HepG2 (cell line): ENCODE measurements around the gene CHST11. TPM values are rescaled to one million over a fixed set of nuclear protein-coding genes. Genes with fewer than 3 reads are reported as not detected.

Experiments
- ATAC-seq: fragments of 200-7000 bp; cut with Tn5 transposase; 3 replicates; pipeline ENCODE4 v1.9.1; 2020; ENCODE audit warnings: mild to moderate bottlenecking, moderate library complexity
- BruUV-seq: library from RNA; stranded (reverse); fragments of 400-500 nt; replicated peaks from 2 replicates; lab custom pipeline; 2021; lab: Mats Ljungman, UMichigan
- CTCF ChIA-PET: fragments of 300-600 bp; formaldehyde crosslinking; extraction: SDS; loops from one replicate; lab custom pipeline; 2021; ENCODE audit warnings: low total read pairs, inconsistent platforms, low intra/inter-chr PET ratio; lab: Yijun Ruan, JAX
- POLR2A ChIA-PET: fragments of 350-600 bp; sonication (Branson Sonifier 250); formaldehyde crosslinking; loops from one replicate; lab custom pipeline; 2020; ENCODE audit warnings: antibody characterized with exemption, inconsistent platforms; lab: Yijun Ruan, JAX
- DNase-seq: peaks from one replicate; pipeline ENCODE4 v3.0.0-alpha.2; 2015; ENCODE audit warnings: low spot score
- FAIRE-seq: peaks from 3 replicates; lab custom pipeline; 2011; peaks lifted over from hg19 to GRCh38; lab: Jason Lieb, UNC
- H2AFZ ChIP-seq: one replicate; pipeline ENCODE4 v1.6.1; 2011; ENCODE audit warnings: low read length, inconsistent platforms
- H3K27ac ChIP-seq: fragments of 300-600 bp; 3 replicates; pipeline ENCODE4 v1.8.0; 2011; ENCODE audit warnings: mixed run types, mild to moderate bottlenecking, mixed read lengths, low read length, inconsistent platforms; ENCODE audit not compliant: insufficient read depth; ENCODE audit errors: extremely low read length
- H3K27me3 ChIP-seq, 2 experiments: fragments of 200-600 bp in 1 of 2; 2 replicates in 1 of 2; 3 replicates in 1 of 2; pipeline versions ENCODE4 v1.6.0 to v1.8.0; 2011; ENCODE audit warnings: low read length in 2 of 2, mild to moderate bottlenecking in 2 of 2, moderate library complexity in 2 of 2, inconsistent platforms in 1 of 2; ENCODE audit not compliant: insufficient read depth in 2 of 2, control insufficient read depth in 1 of 2
- H3K36me3 ChIP-seq, 2 experiments: fragments of 200-600 bp in 1 of 2; replicated peaks in 1 of 2; 2 replicates in 1 of 2; 3 replicates in 1 of 2; pipeline versions ENCODE4 v1.5.1 to v1.8.0; 2011; ENCODE audit warnings: low read length in 2 of 2, inconsistent platforms in 1 of 2; ENCODE audit not compliant: insufficient read depth in 2 of 2, control insufficient read depth in 1 of 2
- H3K4me1 ChIP-seq: 2 replicates; pipeline ENCODE4 v1.5.1; 2012; ENCODE audit warnings: low read length, inconsistent platforms; ENCODE audit not compliant: insufficient read depth
- H3K4me2 ChIP-seq: 2 replicates; pipeline ENCODE4 v1.6.0; 2011; ENCODE audit warnings: low read depth, low read length, inconsistent platforms
- H3K4me3 ChIP-seq, 3 experiments: fragments of 200-600 bp in 1 of 3; sonication (generic), shearing (Covaris generic) in 1 of 3; replicated peaks in 1 of 3; 2 replicates each; pipeline ENCODE4 v1.5.1; 2011 to 2016; ENCODE audit warnings: low read length in 3 of 3, inconsistent platforms in 2 of 3, low read depth in 2 of 3, mild to moderate bottlenecking in 2 of 3, control low read depth in 1 of 3, mixed read lengths in 1 of 3; ENCODE audit not compliant: insufficient read depth in 1 of 3
- H3K79me2 ChIP-seq: one replicate; pipeline ENCODE4 v1.6.1; 2011; ENCODE audit warnings: low read length, inconsistent platforms; ENCODE audit not compliant: insufficient read depth
- H3K9ac ChIP-seq: 2 replicates; pipeline ENCODE4 v1.6.0; 2011; ENCODE audit warnings: mild to moderate bottlenecking, low read depth, low read length, inconsistent platforms; ENCODE audit not compliant: insufficient read depth
- H3K9me3 ChIP-seq: 2 replicates; pipeline ENCODE4 v1.5.1; 2012; ENCODE audit warnings: mild to moderate bottlenecking, low read length
- H4K20me1 ChIP-seq: 2 replicates; pipeline ENCODE4 v1.6.0; 2011; ENCODE audit warnings: inconsistent platforms, mild to moderate bottlenecking, low read length, moderate library complexity; ENCODE audit not compliant: insufficient read depth
- BRCA1 ChIP-seq: sonication (generic); formaldehyde crosslinking; IDR thresholded peaks from 2 replicates; pipeline ENCODE4 v1.4.0; 2020; ENCODE audit warnings: missing genetic modification reagents
- DMAP1 ChIP-seq: IDR thresholded peaks from 2 replicates; pipeline ENCODE4 v1.6.1; 2016
- KDM1A ChIP-seq: IDR thresholded peaks from 2 replicates; pipeline ENCODE4 v1.6.1; 2016; ENCODE audit warnings: missing compliant biosample characterization
- KDM2A ChIP-seq: sonication (generic); formaldehyde crosslinking; IDR thresholded peaks from 2 replicates; pipeline ENCODE4 v1.4.0; 2020; ENCODE audit warnings: low read depth, missing genetic modification reagents, borderline replicate concordance
- MAFF ChIP-seq: IDR thresholded peaks from 2 replicates; pipeline ENCODE4 v1.6.1; 2011; ENCODE audit warnings: low read depth, low read length, improper control_type of control experiment
- NBN ChIP-seq: fragments of 450-650 bp; conservative IDR thresholded peaks from 2 replicates; pipeline ENCODE4 v1.6.1; 2017
- NCOR1 ChIP-seq: fragments of 200-600 bp; sonication (generic); IDR thresholded peaks from 2 replicates; pipeline ENCODE4 v1.7.0; 2017; ENCODE audit warnings: antibody characterized with exemption, low read length, borderline replicate concordance
- RBM22 ChIP-seq: fragments of 200-400 bp; formaldehyde crosslinking; optimal IDR thresholded peaks from 2 replicates; pipeline ENCODE3; 2017; ENCODE audit warnings: mild to moderate bottlenecking, low read length, moderate library complexity
- SMAD9 ChIP-seq: sonication (generic); formaldehyde crosslinking; IDR thresholded peaks from 2 replicates; pipeline ENCODE4 v1.5.1; 2020; ENCODE audit warnings: mild to moderate bottlenecking, missing genetic modification reagents
- TBX3 ChIP-seq: fragments of 450-650 bp; IDR thresholded peaks from 2 replicates; pipeline ENCODE4 v1.6.1; 2017; ENCODE audit warnings: antibody characterized with exemption, mild to moderate bottlenecking, inconsistent platforms, borderline replicate concordance
- TRIM24 ChIP-seq: sonication (generic); formaldehyde crosslinking; IDR thresholded peaks from 2 replicates; pipeline ENCODE4 v1.8.0; 2022; ENCODE audit warnings: mild to moderate bottlenecking, missing genetic modification reagents
- TSC22D2 ChIP-seq: sonication (generic); formaldehyde crosslinking; IDR thresholded peaks from 2 replicates; pipeline ENCODE4 v1.5.1; 2020; ENCODE audit warnings: missing genetic modification reagents, mild to moderate bottlenecking, borderline replicate concordance
- ZFX ChIP-seq: sonication (generic); formaldehyde crosslinking; IDR thresholded peaks from 2 replicates; pipeline ENCODE4 v1.4.0; 2020; ENCODE audit warnings: mild to moderate bottlenecking, low read depth, missing genetic modification reagents, moderate library complexity
- ZNF543 ChIP-seq: sonication (generic); formaldehyde crosslinking; IDR thresholded peaks from 2 replicates; pipeline ENCODE4 v1.4.0; 2020; ENCODE audit warnings: mild to moderate bottlenecking, missing genetic modification reagents
- ZNF670 ChIP-seq: sonication (generic); formaldehyde crosslinking; IDR thresholded peaks from 2 replicates; pipeline ENCODE4 v1.8.0; 2022; ENCODE audit warnings: mild to moderate bottlenecking, missing genetic modification reagents, borderline replicate concordance
- ZSCAN30 ChIP-seq: sonication (generic); formaldehyde crosslinking; IDR thresholded peaks from 2 replicates; pipeline ENCODE4 v1.5.0; 2020; ENCODE audit warnings: mild to moderate bottlenecking, missing genetic modification reagents
- WGBS: methylation state at CpG from one replicate; pipeline ENCODE4 v1.1.6; 2017; ENCODE audit warnings: low lambda C conversion rate; 5-methylcytosine and 5-hydroxymethylcytosine counted together
- in situ Hi-C: cut with HindIII; loops from 2 replicates; pipeline ENCODE4 v1.10.0; 2017; ENCODE audit warnings: low pct_unique_long_range_greater_than_20kb; ENCODE audit not compliant: extremely low pct_ligation_motif_present
- intact Hi-C: fragments of 100-400 bp; cut with micrococcal nuclease; formaldehyde crosslinking; loops from one replicate; pipeline ENCODE4 v1.10.0; 2022; ENCODE audit not compliant: unreplicated experiment
- polyA plus RNA-seq, 8 experiments: library from polyadenylated mRNA; depleted of rRNA in 3 of 8; stranded (reverse) in 7 of 8; unstranded in 1 of 8; fragments of >200 nt; fragmentation: Illumina TruSeq in 4 of 8; extraction: Trizol in 4 of 8; gene quantifications; 2 replicates each; pipeline versions ENCODE4 v1.2.1 to v1.2.3, GENCODE V29; 2011 to 2016; ENCODE audit warnings: low read depth in 4 of 8, missing spikeins in 1 of 8, mixed read lengths in 1 of 8; ENCODE audit not compliant: insufficient read depth in 1 of 8
- total RNA-seq, 5 experiments: library from RNA; depleted of rRNA; stranded (reverse); fragments of >200 nt; fragmentation: Illumina TruSeq; extraction: Trizol; gene quantifications; 2 replicates each; pipeline ENCODE4 v1.2.3, GENCODE V29; 2016; ENCODE audit warnings: low read depth in 1 of 5
- TF ChIP-seq, protein P1 (sequence below): sonication (generic); formaldehyde crosslinking; IDR thresholded peaks from 2 replicates; pipeline ENCODE4 v1.5.1; 2020; ENCODE audit warnings: mild to moderate bottlenecking, missing genetic modification reagents
- TF ChIP-seq, protein P2 (sequence below): sonication (generic); formaldehyde crosslinking; IDR thresholded peaks from 2 replicates; pipeline ENCODE4 v1.4.0; 2020; ENCODE audit warnings: missing genetic modification reagents
- TF ChIP-seq, protein P3 (sequence below): sonication (generic); formaldehyde crosslinking; IDR thresholded peaks from 2 replicates; pipeline ENCODE4 v1.8.1; 2023; ENCODE audit warnings: missing genetic modification reagents, mild to moderate bottlenecking, borderline replicate concordance

The CHST11 gene
- total and polyA plus RNA-seq, 2 of the 13 experiments (the other 11 are each of a cell fraction or from before 2014, with no cell fraction given): 0.15 TPM; not detected in 1

DNA sequence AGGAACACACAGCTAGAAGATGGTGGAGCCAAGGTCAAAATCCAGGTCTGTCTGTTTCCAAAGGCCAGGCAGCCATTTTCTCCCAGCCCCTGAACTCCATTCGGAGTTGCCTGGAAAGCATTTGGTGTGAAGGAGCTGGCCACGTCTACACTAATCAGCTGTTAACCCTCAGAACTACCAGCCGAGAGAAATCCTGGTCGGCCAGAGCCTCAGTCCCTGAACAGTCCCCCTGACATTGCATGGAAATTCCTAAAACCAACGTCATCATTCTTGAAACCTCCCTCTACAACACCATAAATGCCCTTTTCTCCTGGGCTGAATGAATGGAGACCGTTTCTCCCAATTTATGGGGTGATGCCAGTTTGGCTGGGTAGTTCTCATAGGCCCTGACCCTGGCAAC, 255.7 kb downstream of the CHST11 start:
- WGBS: 22% methylated on average over 3 of the region's 6 CpGs
- BruUV-seq: no TSS peak
- ChIA-PET POLR2A (no interaction called here), CTCF (no interaction called here)
- Histone ChIP-seq H3K27me3 (peaks cover 9 to 35% of the 10 kb centered on the region in 2 experiments; a peak in 4 of 5 replicates), H3K27ac (no peak overlapping the region), H3K4me2 (no peak overlapping the region), H3K9me3 (no peaks in the 10 kb centered on the region)
- no peak for FAIRE-seq
- TF ChIP-seq, protein P1, sequence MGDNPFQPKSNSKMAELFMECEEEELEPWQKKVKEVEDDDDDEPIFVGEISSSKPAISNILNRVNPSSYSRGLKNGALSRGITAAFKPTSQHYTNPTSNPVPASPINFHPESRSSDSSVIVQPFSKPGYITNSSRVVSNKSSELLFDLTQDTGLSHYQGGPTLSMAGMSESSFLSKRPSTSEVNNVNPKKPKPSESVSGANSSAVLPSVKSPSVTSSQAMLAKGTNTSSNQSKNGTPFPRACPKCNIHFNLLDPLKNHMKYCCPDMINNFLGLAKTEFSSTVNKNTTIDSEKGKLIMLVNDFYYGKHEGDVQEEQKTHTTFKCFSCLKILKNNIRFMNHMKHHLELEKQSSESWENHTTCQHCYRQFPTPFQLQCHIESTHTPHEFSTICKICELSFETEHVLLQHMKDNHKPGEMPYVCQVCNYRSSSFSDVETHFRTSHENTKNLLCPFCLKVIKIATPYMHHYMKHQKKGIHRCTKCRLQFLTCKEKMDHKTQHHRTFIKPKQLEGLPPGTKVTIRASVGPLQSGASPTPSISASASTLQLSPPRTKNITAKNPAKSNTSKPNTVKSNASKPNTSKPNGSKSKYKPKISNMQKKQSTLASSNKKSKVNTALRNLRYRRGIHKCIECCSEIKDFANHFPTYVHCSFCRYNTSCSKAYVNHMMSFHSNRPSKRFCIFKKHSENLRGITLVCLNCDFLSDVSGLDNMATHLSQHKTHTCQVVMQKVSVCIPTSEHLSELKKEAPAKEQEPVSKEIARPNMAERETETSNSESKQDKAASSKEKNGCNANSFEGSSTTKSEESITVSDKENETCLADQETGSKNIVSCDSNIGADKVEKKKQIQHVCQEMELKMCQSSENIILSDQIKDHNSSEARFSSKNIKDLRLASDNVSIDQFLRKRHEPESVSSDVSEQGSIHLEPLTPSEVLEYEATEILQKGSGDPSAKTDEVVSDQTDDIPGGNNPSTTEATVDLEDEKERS (CRISPR knock-in tag): no peak
- no peak for TF ChIP-seq MAFF
- no peak for TF ChIP-seq TBX3
- TF ChIP-seq BRCA1: no peak
- TF ChIP-seq ZNF670 (CRISPR knock-in tag): no peak
- TF ChIP-seq ZFX (CRISPR knock-in tag): no peak
- no peak for TF ChIP-seq KDM2A (CRISPR knock-in tag)
- TF ChIP-seq TRIM24 (CRISPR knock-in tag): no peak
- TF ChIP-seq ZNF543 (CRISPR knock-in tag): no peak
- no peak for TF ChIP-seq ZSCAN30 (CRISPR knock-in tag)
- TF ChIP-seq, protein P2, sequence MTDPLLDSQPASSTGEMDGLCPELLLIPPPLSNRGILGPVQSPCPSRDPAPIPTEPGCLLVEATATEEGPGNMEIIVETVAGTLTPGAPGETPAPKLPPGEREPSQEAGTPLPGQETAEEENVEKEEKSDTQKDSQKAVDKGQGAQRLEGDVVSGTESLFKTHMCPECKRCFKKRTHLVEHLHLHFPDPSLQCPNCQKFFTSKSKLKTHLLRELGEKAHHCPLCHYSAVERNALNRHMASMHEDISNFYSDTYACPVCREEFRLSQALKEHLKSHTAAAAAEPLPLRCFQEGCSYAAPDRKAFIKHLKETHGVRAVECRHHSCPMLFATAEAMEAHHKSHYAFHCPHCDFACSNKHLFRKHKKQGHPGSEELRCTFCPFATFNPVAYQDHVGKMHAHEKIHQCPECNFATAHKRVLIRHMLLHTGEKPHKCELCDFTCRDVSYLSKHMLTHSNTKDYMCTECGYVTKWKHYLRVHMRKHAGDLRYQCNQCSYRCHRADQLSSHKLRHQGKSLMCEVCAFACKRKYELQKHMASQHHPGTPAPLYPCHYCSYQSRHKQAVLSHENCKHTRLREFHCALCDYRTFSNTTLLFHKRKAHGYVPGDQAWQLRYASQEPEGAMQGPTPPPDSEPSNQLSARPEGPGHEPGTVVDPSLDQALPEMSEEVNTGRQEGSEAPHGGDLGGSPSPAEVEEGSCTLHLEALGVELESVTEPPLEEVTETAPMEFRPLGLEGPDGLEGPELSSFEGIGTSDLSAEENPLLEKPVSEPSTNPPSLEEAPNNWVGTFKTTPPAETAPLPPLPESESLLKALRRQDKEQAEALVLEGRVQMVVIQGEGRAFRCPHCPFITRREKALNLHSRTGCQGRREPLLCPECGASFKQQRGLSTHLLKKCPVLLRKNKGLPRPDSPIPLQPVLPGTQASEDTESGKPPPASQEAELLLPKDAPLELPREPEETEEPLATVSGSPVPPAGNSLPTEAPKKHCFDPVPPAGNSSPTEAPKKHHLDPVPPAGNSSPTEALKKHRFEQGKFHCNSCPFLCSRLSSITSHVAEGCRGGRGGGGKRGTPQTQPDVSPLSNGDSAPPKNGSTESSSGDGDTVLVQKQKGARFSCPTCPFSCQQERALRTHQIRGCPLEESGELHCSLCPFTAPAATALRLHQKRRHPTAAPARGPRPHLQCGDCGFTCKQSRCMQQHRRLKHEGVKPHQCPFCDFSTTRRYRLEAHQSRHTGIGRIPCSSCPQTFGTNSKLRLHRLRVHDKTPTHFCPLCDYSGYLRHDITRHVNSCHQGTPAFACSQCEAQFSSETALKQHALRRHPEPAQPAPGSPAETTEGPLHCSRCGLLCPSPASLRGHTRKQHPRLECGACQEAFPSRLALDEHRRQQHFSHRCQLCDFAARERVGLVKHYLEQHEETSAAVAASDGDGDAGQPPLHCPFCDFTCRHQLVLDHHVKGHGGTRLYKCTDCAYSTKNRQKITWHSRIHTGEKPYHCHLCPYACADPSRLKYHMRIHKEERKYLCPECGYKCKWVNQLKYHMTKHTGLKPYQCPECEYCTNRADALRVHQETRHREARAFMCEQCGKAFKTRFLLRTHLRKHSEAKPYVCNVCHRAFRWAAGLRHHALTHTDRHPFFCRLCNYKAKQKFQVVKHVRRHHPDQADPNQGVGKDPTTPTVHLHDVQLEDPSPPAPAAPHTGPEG (CRISPR knock-in tag): no peak
- TF ChIP-seq, protein P3, sequence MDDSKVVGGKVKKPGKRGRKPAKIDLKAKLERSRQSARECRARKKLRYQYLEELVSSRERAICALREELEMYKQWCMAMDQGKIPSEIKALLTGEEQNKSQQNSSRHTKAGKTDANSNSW: no peak
- TF ChIP-seq TSC22D2 (CRISPR knock-in tag): no peak
- TF ChIP-seq NCOR1: no peak
- no peak for TF ChIP-seq KDM1A (CRISPR knock-in tag)
- TF ChIP-seq NBN: no peak
- no peak for TF ChIP-seq SMAD9 (CRISPR knock-in tag)
- no peak for TF ChIP-seq RBM22
- no peak for TF ChIP-seq DMAP1
- TF ChIP-seq, all 625 proteins: peak for 0
- in situ Hi-C loops: no loop called here
- H3K9ac ChIP-seq: no peak overlapping the region
- H4K20me1 ChIP-seq: no peaks in the 10 kb centered on the region
- no peak for DNase-seq
- H3K79me2 ChIP-seq: no peaks in the 10 kb centered on the region
- no peak overlapping the region for H3K4me3 ChIP-seq
- H2AFZ ChIP-seq: no peak overlapping the region
- intact Hi-C loops: no loop called here
- no peak for ATAC-seq
- H3K4me1 ChIP-seq: no peaks in the 10 kb centered on the region
- H3K36me3 ChIP-seq: no peaks in the 10 kb centered on the region
